ENCODE measurements around the gene SCTR. TPM values are rescaled to one million over a fixed set of nuclear protein-coding genes. Genes with fewer than 3 reads are reported as not detected.

Gene SCTR
- total and polyA plus RNA-seq, 2 of the 13 experiments (the other 11 are each of a cell fraction or from before 2014, with no cell fraction given): not detected

DNA sequence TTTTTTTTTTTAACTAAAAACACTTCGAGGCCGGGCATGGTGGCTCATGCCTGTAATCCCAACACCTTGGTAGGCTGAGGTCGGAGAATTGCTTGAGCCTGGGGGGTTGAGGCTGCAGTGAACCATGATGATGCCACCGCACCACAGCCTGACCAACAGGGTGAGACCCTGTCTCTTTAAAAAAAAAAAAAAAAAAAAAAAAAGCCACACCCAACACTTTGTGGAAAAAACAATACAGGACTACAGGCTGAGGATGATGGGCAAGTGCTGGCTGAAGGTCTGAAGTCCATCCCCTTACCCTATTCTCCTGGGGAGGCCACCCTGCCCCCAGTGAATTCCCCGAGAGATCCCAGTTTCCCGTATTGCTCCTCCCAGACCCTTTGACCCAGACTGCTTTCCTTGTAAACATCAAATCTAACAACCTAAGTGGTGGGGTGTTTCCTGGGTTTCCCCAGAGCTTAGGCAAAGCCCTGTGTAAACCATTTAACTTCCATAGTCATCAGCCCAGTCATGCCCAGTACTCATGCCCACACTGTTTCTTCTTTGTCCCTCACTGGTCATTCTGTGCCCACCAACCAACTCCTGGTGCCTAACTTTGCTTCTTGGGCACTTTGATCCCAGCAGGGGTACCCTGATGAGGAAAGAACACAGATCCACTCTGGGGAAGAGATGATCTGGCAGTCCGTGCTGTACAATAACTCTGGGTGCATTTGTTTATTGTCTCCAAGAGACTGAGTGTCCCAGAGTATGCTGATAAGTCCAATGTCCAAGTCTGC lies 98.5 kb downstream of the SCTR start (continued):
- TF ChIP-seq, protein P1, sequence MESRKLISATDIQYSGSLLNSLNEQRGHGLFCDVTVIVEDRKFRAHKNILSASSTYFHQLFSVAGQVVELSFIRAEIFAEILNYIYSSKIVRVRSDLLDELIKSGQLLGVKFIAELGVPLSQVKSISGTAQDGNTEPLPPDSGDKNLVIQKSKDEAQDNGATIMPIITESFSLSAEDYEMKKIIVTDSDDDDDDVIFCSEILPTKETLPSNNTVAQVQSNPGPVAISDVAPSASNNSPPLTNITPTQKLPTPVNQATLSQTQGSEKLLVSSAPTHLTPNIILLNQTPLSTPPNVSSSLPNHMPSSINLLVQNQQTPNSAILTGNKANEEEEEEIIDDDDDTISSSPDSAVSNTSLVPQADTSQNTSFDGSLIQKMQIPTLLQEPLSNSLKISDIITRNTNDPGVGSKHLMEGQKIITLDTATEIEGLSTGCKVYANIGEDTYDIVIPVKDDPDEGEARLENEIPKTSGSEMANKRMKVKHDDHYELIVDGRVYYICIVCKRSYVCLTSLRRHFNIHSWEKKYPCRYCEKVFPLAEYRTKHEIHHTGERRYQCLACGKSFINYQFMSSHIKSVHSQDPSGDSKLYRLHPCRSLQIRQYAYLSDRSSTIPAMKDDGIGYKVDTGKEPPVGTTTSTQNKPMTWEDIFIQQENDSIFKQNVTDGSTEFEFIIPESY (CRISPR knock-in tag; IDR thresholded peaks at IDR 0.05): peak; percentile 17; the same call in 1 of the 2 replicates
- TF ChIP-seq, protein P2, sequence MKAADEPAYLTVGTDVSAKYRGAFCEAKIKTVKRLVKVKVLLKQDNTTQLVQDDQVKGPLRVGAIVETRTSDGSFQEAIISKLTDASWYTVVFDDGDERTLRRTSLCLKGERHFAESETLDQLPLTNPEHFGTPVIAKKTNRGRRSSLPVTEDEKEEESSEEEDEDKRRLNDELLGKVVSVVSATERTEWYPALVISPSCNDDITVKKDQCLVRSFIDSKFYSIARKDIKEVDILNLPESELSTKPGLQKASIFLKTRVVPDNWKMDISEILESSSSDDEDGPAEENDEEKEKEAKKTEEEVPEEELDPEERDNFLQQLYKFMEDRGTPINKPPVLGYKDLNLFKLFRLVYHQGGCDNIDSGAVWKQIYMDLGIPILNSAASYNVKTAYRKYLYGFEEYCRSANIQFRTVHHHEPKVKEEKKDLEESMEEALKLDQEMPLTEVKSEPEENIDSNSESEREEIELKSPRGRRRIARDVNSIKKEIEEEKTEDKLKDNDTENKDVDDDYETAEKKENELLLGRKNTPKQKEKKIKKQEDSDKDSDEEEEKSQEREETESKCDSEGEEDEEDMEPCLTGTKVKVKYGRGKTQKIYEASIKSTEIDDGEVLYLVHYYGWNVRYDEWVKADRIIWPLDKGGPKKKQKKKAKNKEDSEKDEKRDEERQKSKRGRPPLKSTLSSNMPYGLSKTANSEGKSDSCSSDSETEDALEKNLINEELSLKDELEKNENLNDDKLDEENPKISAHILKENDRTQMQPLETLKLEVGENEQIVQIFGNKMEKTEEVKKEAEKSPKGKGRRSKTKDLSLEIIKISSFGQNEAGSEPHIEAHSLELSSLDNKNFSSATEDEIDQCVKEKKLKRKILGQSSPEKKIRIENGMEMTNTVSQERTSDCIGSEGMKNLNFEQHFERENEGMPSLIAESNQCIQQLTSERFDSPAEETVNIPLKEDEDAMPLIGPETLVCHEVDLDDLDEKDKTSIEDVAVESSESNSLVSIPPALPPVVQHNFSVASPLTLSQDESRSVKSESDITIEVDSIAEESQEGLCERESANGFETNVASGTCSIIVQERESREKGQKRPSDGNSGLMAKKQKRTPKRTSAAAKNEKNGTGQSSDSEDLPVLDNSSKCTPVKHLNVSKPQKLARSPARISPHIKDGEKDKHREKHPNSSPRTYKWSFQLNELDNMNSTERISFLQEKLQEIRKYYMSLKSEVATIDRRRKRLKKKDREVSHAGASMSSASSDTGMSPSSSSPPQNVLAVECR (CRISPR knock-in tag; IDR thresholded peaks at IDR 0.05; ENCODE audit: borderline replicate concordance): peak; percentile 41; the same call in 1 of the 2 replicates
- TF ChIP-seq, protein P3, sequence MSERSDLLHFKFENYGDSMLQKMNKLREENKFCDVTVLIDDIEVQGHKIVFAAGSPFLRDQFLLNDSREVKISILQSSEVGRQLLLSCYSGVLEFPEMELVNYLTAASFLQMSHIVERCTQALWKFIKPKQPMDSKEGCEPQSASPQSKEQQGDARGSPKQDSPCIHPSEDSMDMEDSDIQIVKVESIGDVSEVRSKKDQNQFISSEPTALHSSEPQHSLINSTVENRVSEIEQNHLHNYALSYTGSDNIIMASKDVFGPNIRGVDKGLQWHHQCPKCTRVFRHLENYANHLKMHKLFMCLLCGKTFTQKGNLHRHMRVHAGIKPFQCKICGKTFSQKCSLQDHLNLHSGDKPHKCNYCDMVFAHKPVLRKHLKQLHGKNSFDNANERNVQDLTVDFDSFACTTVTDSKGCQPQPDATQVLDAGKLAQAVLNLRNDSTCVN (CRISPR knock-in tag; IDR thresholded peaks at IDR 0.05; ENCODE audit: borderline replicate concordance): peak; percentile 59; the same call in 1 of the 2 replicates
- TF ChIP-seq ZKSCAN5 (CRISPR knock-in tag; IDR thresholded peaks at IDR 0.05): no peak
- TF ChIP-seq, protein P4, sequence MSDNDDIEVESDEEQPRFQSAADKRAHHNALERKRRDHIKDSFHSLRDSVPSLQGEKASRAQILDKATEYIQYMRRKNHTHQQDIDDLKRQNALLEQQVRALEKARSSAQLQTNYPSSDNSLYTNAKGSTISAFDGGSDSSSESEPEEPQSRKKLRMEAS (IDR thresholded peaks at IDR 0.05): peak; percentile 50; the same call in 1 of the 2 replicates
- TF ChIP-seq CC2D1A (CRISPR knock-in tag; IDR thresholded peaks at IDR 0.05): no peak
- peak; percentile 20; the same call in 1 of the 2 replicates for TF ChIP-seq PHF8 (CRISPR knock-in tag; IDR thresholded peaks at IDR 0.05)
- no peak for TF ChIP-seq CREB1 (IDR thresholded peaks at IDR 0.05)
- TF ChIP-seq CREB1 (CRISPR knock-in tag; IDR thresholded peaks at IDR 0.05): 0 out of 2 replicates have a peak, but pooled peaks have one; percentile 61
- TF ChIP-seq, protein P5, sequence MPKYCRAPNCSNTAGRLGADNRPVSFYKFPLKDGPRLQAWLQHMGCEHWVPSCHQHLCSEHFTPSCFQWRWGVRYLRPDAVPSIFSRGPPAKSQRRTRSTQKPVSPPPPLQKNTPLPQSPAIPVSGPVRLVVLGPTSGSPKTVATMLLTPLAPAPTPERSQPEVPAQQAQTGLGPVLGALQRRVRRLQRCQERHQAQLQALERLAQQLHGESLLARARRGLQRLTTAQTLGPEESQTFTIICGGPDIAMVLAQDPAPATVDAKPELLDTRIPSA (CRISPR knock-in tag; IDR thresholded peaks at IDR 0.05; ENCODE audit: borderline replicate concordance): no peak
- TF ChIP-seq ZNF773 (CRISPR knock-in tag; IDR thresholded peaks at IDR 0.05; ENCODE audit: borderline replicate concordance): no peak
- TF ChIP-seq, protein P6, sequence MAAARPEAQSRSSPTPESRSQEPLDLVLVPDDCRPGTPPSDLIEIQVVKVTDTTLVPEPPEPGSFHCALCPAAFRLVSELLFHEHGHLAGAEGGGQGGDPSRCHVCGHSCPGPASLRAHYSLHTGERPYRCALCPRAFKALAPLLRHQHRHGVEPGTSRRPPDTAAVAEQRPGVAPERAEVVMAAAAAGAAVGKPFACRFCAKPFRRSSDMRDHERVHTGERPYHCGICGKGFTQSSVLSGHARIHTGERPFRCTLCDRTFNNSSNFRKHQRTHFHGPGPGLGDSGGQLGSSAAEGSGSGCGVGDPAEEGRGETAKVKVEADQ (CRISPR knock-in tag; IDR thresholded peaks at IDR 0.05; ENCODE audit: borderline replicate concordance): no peak; the same call in 1 of the 2 replicates
- TF ChIP-seq TGIF2 (CRISPR knock-in tag; IDR thresholded peaks at IDR 0.05): peak; percentile 75; the same call in 1 of the 2 replicates
- no peak for TF ChIP-seq TAF15 (IDR thresholded peaks at IDR 0.05; ENCODE audit: low read depth, low read length, poor library complexity, severe bottlenecking)
- no peak for TF ChIP-seq ZNF678 (CRISPR knock-in tag; IDR thresholded peaks at IDR 0.05)
- TF ChIP-seq, protein P7, sequence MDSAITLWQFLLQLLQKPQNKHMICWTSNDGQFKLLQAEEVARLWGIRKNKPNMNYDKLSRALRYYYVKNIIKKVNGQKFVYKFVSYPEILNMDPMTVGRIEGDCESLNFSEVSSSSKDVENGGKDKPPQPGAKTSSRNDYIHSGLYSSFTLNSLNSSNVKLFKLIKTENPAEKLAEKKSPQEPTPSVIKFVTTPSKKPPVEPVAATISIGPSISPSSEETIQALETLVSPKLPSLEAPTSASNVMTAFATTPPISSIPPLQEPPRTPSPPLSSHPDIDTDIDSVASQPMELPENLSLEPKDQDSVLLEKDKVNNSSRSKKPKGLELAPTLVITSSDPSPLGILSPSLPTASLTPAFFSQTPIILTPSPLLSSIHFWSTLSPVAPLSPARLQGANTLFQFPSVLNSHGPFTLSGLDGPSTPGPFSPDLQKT (CRISPR knock-in tag; IDR thresholded peaks at IDR 0.05; ENCODE audit: borderline replicate concordance): no peak
